ENCODE results near the gene N4BP2.

DNA sequence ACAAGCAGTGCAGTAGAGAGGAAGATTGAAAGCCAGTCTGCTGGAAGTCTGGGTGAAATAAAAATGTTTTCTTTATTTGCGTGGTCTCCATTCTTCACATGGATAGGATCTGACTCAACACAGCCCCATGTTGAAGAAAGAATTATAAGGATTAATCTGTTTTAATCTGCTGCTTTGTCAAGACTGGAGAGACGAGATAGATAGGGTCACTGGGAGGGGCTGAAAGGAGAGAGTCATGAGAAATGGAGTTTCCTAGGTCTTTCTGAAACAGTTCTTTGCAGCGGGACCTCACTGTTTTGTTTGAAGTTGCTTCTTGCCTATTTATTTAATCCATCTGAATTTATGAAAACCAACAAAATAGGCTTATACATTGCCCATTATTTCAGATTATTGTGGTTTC, 107.8 kb downstream of the N4BP2 start:
- TF ChIP-seq EZH2 (optimal IDR thresholded peaks at IDR 0.05; ENCODE audit: low read depth, low read length) = no peak
- TF ChIP-seq, protein P1, sequence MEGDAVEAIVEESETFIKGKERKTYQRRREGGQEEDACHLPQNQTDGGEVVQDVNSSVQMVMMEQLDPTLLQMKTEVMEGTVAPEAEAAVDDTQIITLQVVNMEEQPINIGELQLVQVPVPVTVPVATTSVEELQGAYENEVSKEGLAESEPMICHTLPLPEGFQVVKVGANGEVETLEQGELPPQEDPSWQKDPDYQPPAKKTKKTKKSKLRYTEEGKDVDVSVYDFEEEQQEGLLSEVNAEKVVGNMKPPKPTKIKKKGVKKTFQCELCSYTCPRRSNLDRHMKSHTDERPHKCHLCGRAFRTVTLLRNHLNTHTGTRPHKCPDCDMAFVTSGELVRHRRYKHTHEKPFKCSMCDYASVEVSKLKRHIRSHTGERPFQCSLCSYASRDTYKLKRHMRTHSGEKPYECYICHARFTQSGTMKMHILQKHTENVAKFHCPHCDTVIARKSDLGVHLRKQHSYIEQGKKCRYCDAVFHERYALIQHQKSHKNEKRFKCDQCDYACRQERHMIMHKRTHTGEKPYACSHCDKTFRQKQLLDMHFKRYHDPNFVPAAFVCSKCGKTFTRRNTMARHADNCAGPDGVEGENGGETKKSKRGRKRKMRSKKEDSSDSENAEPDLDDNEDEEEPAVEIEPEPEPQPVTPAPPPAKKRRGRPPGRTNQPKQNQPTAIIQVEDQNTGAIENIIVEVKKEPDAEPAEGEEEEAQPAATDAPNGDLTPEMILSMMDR (IDR thresholded peaks at IDR 0.05; ENCODE audit: low read length) = no peak
